Upper lobe of right lung (tissue), 1 donor: ENCODE results near the gene SLC7A11. TPM values are rescaled to one million over a fixed set of nuclear protein-coding genes. Genes with fewer than 3 reads are reported as not detected.

Experiments used
- ATAC-seq: fragments of 200-7000 bp; cut with Tn5 transposase; one replicate; pipeline ENCODE4 v1.9.1; 2020; ENCODE audit warnings: mild to moderate bottlenecking, moderate library complexity
- DNase-seq: peaks from one replicate; pipeline ENCODE4 v3.0.0-alpha.2; 2020
- H3K27ac ChIP-seq: fragments of 200-600 bp; one replicate; pipeline ENCODE4 v1.8.0; 2022
- H3K27me3 ChIP-seq: fragments of 200-600 bp; one replicate; pipeline ENCODE4 v1.8.0; 2022; ENCODE audit warnings: mild to moderate bottlenecking
- H3K36me3 ChIP-seq: fragments of 200-600 bp; one replicate; pipeline ENCODE4 v1.8.0; 2022
- H3K4me1 ChIP-seq: fragments of 200-600 bp; one replicate; pipeline ENCODE4 v1.8.0; 2022
- H3K4me3 ChIP-seq: fragments of 200-600 bp; one replicate; pipeline ENCODE4 v1.8.0; 2022; ENCODE audit warnings: mild to moderate bottlenecking
- H3K9me3 ChIP-seq: fragments of 200-600 bp; one replicate; pipeline ENCODE4 v1.8.0; 2022
- intact Hi-C: fragments of 100-400 bp; cut with DNase I; formaldehyde crosslinking; loops from one replicate; pipeline ENCODE4 v1.11.0; 2022
- long read RNA-seq: library from polyadenylated mRNA; unstranded; transcript quantifications from one replicate; pipeline ENCODE4 v2.0.0, GENCODE V29; 2021
- total RNA-seq: library from RNA; stranded (reverse); fragmentation: NEBNext Ultra II Directional; extraction: Animal tissue kit (Norgen Biotek cat#: 25700); gene quantifications from one replicate; pipeline ENCODE4 v1.2.1, GENCODE V29; 2021
- TF ChIP-seq, protein P1 (sequence below): fragments of 200-600 bp; IDR thresholded peaks from one replicate; pipeline ENCODE4 v1.8.0; 2022; ENCODE audit warnings: antibody characterized with exemption
- donor health status: DM: no; HTN: yes; CAD: no; lungs with severe emphysema.

The SLC7A11 gene
- total RNA-seq = 3.8 TPM
- long read RNA-seq, full-length matches to known transcripts = 1 of 2 reads
- long read RNA-seq, partial matches to known transcripts = 0 of 2 reads
- long read RNA-seq, other reads (novel, unspliced or antisense) = 1 of 2 reads

DNA sequence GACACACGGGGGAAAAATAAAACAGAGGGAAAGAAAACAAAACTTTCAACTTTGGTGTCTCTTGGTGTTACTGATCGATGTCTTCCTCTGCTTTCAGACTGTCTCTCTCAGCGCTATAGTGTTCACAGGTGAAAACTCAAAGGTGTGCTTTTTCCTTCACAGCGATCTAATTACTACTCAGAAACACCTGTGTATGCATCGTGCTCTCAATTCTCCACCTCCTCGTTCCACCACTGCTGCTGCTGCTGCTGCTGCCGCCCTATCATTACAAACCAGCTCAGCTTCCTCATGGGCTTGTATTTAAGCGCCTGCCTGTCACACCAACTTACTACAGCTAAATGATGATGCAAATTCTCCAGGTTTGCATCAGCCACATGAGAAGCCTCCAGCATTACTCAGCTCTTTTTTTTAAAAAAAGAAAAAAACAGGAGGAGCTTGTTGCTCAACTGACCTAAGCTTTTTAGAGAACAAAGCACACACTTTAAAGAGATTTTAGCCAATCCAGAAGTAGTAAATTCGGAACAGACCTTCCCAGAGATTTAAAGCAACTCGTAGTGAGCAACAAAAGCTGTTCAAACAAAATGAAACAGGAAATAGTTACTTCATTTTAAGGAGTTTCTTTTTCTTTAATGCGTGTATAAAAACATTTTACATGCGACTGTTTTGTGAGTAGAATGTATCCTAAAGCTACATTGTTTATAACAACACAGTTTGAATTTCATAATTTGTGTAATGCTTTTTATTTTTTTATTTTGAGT is at the start of gene SLC7A11:
SLC7A11 (minus strand) TSS at position 274 of the 758 bp plus-strand sequence. CDS start 280 bp downstream, outside the sequence.
- peak; percentile 98 for ATAC-seq
- no peak for DNase-seq
- TF ChIP-seq, protein P1, sequence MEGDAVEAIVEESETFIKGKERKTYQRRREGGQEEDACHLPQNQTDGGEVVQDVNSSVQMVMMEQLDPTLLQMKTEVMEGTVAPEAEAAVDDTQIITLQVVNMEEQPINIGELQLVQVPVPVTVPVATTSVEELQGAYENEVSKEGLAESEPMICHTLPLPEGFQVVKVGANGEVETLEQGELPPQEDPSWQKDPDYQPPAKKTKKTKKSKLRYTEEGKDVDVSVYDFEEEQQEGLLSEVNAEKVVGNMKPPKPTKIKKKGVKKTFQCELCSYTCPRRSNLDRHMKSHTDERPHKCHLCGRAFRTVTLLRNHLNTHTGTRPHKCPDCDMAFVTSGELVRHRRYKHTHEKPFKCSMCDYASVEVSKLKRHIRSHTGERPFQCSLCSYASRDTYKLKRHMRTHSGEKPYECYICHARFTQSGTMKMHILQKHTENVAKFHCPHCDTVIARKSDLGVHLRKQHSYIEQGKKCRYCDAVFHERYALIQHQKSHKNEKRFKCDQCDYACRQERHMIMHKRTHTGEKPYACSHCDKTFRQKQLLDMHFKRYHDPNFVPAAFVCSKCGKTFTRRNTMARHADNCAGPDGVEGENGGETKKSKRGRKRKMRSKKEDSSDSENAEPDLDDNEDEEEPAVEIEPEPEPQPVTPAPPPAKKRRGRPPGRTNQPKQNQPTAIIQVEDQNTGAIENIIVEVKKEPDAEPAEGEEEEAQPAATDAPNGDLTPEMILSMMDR = no peak
- peak within 1 kb of the TSS; percentile 34 for H3K4me3 ChIP-seq
- intact Hi-C loops = no loop called here
- H3K36me3 ChIP-seq = no peaks in the 10 kb centered on the region
- peak within 1 kb of the TSS; percentile 76 for H3K27ac ChIP-seq
- H3K9me3 ChIP-seq = no peaks in the 10 kb centered on the region
- H3K27me3 ChIP-seq = no peaks in the 10 kb centered on the region
- H3K4me1 ChIP-seq = no peaks in the 10 kb centered on the region

GRCh38 chr4:138291431-138291830 is 49.3 kb upstream of the SLC7A11 start:
- no peak for DNase-seq
- Histone ChIP-seq H3K36me3 (no peaks in the 10 kb centered on the region), H3K27me3 (no peaks in the 10 kb centered on the region), H3K27ac (no peak overlapping the region), H3K4me1 (no peaks in the 10 kb centered on the region), H3K4me3 (no peak overlapping the region), H3K9me3 (no peaks in the 10 kb centered on the region)
- no peak for ATAC-seq
- TF ChIP-seq, protein P1 = no peak
- intact Hi-C loops = no loop called here

DNA sequence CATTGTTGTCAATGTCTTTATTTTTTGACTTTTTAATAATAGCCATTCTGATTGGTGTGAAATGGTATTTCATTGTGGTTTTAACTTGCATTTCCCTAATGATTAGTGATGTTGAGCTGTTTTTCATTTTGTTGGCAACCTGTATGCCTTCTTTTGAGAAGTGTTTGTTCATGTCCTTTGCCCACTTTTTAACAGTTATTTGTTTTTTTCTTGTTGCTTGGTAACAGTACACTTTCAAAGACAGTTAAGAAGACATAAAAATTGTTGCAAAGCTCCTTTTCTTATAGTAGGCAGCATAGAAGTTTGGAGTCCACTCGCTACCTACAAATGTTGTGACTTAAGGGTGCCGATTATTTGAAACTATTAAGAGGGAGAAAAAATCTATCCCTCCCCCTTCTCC is 48.7 kb upstream of the SLC7A11 start:
- DNase-seq = no peak
- ATAC-seq = no peak

DNA sequence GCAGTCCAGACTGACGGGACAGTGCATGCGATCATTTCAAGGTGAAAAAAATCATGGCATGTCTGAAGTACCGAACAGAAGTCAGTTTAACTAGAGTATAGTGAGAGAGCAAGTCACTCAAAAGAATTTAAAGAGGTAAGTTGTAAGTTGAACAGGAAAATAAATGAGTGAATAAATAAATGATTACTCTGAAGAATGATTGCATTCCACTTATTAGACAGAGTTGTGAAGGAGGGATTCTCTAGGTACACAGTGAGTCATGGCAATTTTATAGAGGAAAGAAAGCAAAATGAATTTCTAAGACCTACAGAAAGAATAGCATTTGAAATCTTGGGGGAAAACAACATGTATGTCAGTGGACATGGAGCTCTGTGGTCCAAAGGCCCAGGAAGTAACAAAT is 37.1 kb upstream of the SLC7A11 start:
- TF ChIP-seq, protein P1 = no peak
- Histone ChIP-seq H3K27me3 (no peaks in the 10 kb centered on the region), H3K27ac (no peak overlapping the region), H3K4me1 (no peaks in the 10 kb centered on the region), H3K9me3 (no peaks in the 10 kb centered on the region), H3K36me3 (no peaks in the 10 kb centered on the region), H3K4me3 (no peak overlapping the region)
- ATAC-seq = no peak
- DNase-seq = no peak
- intact Hi-C loops = no loop called here

More for the DNA sequence above, 48.7 kb upstream of the SLC7A11 start:
- Histone ChIP-seq H3K36me3 (no peaks in the 10 kb centered on the region), H3K9me3 (no peaks in the 10 kb centered on the region), H3K4me1 (no peaks in the 10 kb centered on the region), H3K27ac (no peak overlapping the region), H3K4me3 (no peak overlapping the region), H3K27me3 (no peaks in the 10 kb centered on the region)
- TF ChIP-seq, protein P1 = no peak
- intact Hi-C loops = no loop called here

GRCh38 chr4:138277133-138277532 is 35.0 kb upstream of the SLC7A11 start:
- Histone ChIP-seq H3K27ac (no peak overlapping the region), H3K4me3 (no peak overlapping the region), H3K36me3 (no peaks in the 10 kb centered on the region), H3K4me1 (no peaks in the 10 kb centered on the region), H3K27me3 (no peaks in the 10 kb centered on the region), H3K9me3 (no peaks in the 10 kb centered on the region)
- TF ChIP-seq, protein P1 = no peak
- intact Hi-C loops = no loop called here
- DNase-seq (no peak), ATAC-seq (no peak)
